ENCODE results near the gene C5orf58.

Gene C5orf58

GRCh38 chr5:170283296-170283695 lies 50.5 kb downstream of the C5orf58 start:
- no peak for DNase-seq (ENCODE audit: low read depth)

GRCh38 chr5:170284231-170284630 lies 51.4 kb downstream of the C5orf58 start:
- DNase-seq (ENCODE audit: low read depth) = no peak

- DNase-seq (ENCODE audit: low read depth) = no peak
These were observed 52.4 kb downstream of the C5orf58 start for GRCh38 chr5:170285181-170285580.

GRCh38 chr5:170286386-170286925 lies 53.7 kb downstream of the C5orf58 start:
- DNase-seq (ENCODE audit: low read depth) = no peak

- DNase-seq (ENCODE audit: low read depth) = no peak
These were observed 54.7 kb downstream of the C5orf58 start for GRCh38 chr5:170287532-170287931.

- DNase-seq (ENCODE audit: low read depth) = no peak
These were observed 55.4 kb downstream of the C5orf58 start for GRCh38 chr5:170288151-170288550.

- DNase-seq (ENCODE audit: low read depth) = no peak
These were observed 55.8 kb downstream of the C5orf58 start for GRCh38 chr5:170288551-170288950.

GRCh38 chr5:170289121-170289520 lies 56.3 kb downstream of the C5orf58 start:
- DNase-seq (ENCODE audit: low read depth) = no peak

- no peak for DNase-seq (ENCODE audit: low read depth)
These were observed 57.0 kb downstream of the C5orf58 start for GRCh38 chr5:170289764-170290163.

- DNase-seq (ENCODE audit: low read depth) = no peak
These were observed 57.7 kb downstream of the C5orf58 start for GRCh38 chr5:170290498-170290897.

- no peak for DNase-seq (ENCODE audit: low read depth)
These were observed 59.7 kb downstream of the C5orf58 start for GRCh38 chr5:170292179-170293104.

- no peak for DNase-seq (ENCODE audit: low read depth)
These were observed 60.5 kb downstream of the C5orf58 start for GRCh38 chr5:170293273-170293672.

- no peak for DNase-seq (ENCODE audit: low read depth)
These were observed 61.3 kb downstream of the C5orf58 start for GRCh38 chr5:170294057-170294456.

- no peak for DNase-seq (ENCODE audit: low read depth)
These were observed 61.8 kb downstream of the C5orf58 start for GRCh38 chr5:170294556-170294955.
